GM18520 (cell line): Measurements from ENCODE around the gene CHST13.
"Not testable (repeated sequence)": the region's sequence is repeated elsewhere in the genome, so short reads cannot be mapped to it uniquely, and the experiment has no call there.

Experiments used
- ATAC-seq: cut with Tn5 transposase; IDR thresholded peaks from one replicate; pipeline ENCODE4 v1.9.1; 2021; ENCODE audit not compliant: unreplicated experiment

CHST13 gene

GRCh38 chr3:126524429-126524988 lies 554 bp downstream of the CHST13 start:
- no peak for ATAC-seq

DNA sequence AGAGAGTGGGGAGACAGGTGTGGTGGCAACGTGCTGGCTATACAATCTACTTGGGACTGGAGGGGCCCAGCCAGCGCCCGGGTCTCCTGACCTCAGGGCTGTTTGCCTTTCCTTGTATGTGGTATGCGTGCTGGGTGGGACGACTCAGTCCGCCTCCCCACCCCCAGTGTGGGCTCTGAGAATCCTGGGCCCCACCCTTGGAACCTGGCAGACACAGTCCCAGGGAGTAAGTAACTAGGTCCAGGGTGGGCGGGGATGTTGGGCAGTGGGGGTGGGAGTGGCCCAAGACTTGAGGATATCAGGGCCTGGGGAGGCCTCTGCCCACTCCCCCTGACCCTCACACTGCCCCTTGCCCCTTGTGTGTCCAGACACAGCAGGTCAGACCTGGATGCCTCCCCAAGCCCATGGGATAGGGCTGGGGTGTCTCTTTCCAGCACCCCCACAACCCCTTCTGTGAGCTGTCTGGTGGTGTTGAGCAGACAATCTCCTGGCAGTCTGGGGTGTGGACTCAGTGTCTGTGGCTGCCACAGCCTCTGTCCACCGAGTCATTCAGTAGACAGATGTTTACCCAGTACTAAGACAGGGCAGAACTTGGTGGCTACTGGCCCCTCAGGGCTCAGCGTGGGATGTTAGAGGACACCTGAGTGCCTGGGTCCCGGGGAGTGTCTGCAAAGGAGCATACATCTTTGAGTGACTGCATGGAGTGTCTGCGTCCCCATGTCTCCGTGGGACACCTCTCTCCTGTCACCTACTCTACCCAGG lies 1.3 kb downstream of the CHST13 start:
- no peak for ATAC-seq

GRCh38 chr3:126525853-126526667 lies 2.1 kb downstream of the CHST13 start:
- ATAC-seq = no peak

- no peak for ATAC-seq
Observed at GRCh38 chr3:126526668-126527005, 2.7 kb downstream of the CHST13 start.

- ATAC-seq = no peak
Observed at GRCh38 chr3:126527006-126527405, 3.1 kb downstream of the CHST13 start.

DNA sequence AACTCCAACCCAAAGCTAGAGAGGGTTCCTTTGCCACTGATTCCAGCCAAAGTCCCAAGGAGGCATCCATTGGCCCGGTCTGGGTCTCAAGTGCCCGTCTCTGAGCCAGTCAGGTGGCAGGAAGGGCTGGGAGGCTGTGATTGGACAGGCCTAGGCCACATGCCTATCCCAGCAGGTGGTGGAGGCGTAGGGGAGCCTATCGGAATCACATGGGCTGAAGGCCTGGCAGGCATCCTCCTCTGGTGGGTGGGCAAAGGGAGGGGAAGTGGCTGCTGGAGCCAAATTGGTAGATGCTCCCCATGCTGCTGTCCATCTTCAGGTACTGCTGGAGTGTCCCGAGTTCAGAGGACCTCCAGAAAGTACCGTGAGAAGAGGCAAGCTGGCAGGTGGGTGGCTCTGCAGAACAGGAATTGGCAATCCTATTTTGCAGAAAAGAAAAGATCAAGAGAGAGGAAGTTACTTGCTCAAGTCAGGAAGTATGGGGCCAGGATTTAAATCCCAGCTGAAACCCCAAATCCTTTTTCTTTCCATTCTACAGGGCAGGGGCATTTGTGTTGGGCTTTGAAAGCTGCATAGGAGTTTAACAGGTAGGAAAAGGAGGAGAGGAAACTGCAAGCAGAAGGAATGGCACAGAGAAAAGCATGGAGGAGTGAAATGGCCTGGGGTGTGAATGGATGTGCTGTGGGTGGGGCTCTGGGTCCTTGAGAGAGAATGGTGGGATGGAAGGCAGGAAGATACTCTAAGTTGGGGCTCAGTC lies 3.7 kb downstream of the CHST13 start:
- ATAC-seq = no peak

DNA sequence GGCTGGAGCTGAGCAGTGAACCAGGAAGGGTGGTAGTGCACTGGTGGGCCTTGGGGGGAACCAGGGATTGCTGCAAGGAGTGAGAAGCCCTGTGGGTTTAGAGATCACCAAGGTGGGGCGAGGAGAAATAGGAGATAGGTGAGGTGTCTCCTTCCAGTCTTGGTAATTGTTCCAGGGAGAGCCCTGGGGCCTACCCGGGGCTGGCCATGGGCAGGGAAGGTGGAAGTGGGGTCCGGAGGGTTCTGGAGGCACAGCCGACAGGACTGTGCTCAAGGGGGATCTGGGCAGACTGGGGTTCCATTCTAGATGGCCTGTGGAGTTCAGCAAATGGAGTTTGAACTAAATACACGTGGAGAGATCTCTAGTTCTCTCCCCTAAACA lies 4.5 kb downstream of the CHST13 start:
- ATAC-seq = no peak

- ATAC-seq = no peak
Observed at GRCh38 chr3:126528800-126529541, 5.0 kb downstream of the CHST13 start.

DNA sequence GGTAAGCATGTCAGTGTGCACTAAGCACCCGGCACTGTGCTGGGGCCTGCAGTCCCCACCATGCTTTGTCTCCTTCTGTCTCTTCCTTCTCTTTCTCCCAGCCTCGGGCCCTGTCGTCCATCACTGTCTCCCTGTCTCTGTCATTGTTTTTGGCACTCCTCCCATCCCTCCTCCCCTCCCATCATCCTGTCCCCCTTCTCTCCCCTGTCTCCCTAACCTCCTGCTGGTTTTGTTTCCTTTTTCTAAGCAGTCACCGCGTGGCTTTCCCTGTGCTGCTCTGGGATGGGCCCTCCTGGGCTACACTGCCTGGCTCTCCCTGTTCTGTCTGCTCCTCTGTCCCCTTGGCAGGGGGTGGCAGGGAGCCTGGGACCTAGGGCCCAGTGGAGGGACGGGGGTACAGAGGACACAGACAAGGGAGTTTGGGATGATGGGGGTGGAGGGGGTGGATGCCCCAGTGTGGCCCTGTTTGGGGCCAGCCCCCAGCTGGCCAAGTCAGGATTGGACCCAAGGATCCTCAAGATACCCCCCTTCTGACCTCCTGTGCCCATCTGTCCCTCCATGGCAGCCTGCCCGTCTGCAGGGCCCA lies 5.7 kb downstream of the CHST13 start:
- no peak for ATAC-seq

- no peak for ATAC-seq
Observed at GRCh38 chr3:126530171-126531050, 6.5 kb downstream of the CHST13 start.

DNA sequence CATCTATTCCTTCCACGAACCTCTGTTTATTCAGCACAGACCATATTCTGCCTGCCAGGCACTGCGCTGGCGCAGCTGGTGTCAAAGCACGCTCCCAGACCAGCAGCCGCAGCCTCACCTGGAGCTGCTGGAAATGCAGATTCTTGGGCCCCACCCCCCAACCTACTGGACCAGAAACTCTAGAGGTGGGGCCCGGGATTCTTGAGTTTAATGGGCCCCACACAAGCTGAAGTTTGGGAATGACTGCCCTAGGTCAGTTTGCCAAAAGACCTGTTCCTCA lies 7.0 kb downstream of the CHST13 start:
- no peak for ATAC-seq

DNA sequence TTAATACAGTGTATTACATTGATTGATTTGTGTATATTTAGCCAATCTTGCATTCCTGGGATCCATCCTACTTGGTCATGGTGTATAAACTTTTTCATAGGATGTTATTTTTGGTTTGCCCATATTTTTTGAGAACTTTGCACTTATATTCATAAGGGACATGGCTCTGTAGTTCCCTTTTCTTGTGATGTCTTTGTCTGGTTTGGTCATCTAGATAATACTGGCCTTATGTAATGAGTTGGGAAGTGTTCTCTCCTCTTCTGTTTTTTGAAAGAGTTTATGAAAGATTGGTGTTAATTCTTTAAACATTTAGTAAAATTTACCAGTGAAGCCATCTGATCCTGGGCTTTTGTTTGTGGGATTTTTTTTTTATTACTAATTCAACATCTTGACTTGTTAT lies 9.6 kb downstream of the CHST13 start:
- no peak for ATAC-seq

GRCh38 chr3:126534716-126535115 lies 10.8 kb downstream of the CHST13 start:
- ATAC-seq = not testable (repeated sequence)

GRCh38 chr3:126535636-126536035 lies 11.7 kb downstream of the CHST13 start:
- no peak for ATAC-seq

DNA sequence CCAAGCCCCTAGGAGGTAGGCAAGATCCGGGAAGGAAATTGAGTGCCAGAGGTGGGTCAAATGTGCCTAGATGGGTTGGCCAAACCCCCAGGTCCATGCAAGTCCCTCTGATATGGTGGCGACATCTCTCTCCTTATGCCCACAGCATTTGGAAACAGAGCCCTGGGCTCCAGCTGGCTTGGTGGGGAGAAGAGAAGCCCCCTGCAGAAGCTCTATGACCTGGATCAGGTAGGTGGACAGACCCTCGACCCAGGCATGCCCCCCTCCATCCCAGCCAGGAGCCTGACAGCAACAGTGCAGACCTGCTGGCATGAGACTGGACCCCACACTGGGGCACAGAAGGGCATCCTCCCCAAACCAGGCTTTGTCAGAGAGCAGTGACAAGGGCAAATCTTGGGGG lies 12.2 kb downstream of the CHST13 start:
- no peak for ATAC-seq

DNA sequence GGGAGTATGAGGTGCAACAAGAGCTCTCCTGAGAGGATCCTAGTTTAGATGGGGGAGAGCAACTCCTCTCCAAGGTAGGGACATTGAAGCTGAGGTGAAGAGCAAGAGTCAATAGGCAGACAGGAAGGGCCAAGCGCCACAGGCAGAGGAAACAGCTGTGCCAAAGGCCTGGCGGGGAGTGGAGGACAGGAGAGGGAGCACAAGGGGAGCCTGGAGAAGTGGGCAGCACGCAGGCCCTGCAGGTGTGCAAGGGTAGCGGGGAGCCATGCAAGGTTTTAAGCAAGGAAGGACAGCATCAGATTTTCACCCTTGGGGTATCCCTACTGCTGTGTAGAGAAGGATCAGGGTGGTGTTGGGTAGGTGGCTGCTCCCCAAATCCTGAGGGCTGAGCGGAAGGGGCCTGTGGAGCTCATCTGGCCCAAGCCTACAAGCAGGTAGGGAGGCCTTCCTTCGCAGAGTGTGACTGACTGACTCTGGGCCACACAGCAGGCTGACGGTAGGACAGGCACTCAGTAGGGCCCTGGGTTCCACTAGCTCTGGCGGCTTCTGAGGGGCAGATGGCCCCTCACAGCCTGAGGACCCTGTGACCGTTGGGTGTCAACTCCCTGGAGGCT lies 13.3 kb downstream of the CHST13 start:
- ATAC-seq = no peak

GRCh38 chr3:126537730-126538281 lies 13.9 kb downstream of the CHST13 start:
- no peak for ATAC-seq

DNA sequence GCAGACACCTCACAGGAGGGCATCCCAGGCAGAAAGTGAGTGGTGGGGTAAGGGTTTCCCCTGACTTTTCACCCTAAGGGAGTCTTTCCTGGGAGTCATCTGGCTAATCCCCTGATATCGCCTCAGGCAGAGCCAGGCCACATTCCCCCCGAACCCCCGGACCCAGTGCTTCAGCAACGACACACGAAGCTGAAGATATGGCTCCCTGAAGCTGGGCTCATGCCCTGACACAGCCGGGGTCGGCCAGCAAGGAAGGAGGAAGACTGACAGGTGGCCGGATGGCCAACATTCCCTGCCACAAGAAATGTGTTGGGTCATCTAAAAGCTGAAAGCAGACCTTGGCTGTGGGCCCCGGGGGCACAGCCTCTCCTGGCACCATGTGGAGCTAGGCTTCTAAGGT lies 14.4 kb downstream of the CHST13 start:
- ATAC-seq = no peak

DNA sequence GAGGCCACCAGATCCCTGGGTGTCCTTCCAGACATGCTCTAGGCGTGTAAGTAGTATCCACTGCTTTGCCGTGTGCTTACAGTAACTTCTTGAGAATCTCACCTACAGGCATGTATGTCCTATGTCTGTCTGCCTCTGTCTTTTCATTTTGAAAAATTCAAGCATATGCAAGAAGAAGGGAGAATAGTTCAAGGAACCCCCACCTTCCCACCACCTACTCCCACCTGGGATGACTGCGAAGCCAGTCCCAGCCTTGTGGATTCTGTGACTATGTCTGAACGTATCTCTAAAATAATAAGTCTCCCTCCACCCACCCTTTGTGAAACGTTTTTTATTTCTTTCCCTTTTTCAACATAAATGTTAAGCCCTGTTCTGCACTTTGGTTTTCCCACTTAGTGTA lies 15.0 kb downstream of the CHST13 start:
- ATAC-seq = no peak
